AG10803 (cell line): ENCODE measurements around the gene CLIP4.

ENCODE experiments used
- DNase-seq: peaks from one replicate; pipeline ENCODE4 v3.0.0; 2010; ENCODE audit warnings: low read depth
- H3K4me3 ChIP-seq: 2 replicates; pipeline ENCODE4 v1.5.1; 2011; ENCODE audit warnings: mild to moderate bottlenecking, low read length, control low read depth
- CTCF ChIP-seq: conservative IDR thresholded peaks from 2 replicates; pipeline ENCODE4 v1.5.1; 2011; ENCODE audit warnings: mild to moderate bottlenecking, low read length, control low read depth, inconsistent platforms

CLIP4 gene

DNA sequence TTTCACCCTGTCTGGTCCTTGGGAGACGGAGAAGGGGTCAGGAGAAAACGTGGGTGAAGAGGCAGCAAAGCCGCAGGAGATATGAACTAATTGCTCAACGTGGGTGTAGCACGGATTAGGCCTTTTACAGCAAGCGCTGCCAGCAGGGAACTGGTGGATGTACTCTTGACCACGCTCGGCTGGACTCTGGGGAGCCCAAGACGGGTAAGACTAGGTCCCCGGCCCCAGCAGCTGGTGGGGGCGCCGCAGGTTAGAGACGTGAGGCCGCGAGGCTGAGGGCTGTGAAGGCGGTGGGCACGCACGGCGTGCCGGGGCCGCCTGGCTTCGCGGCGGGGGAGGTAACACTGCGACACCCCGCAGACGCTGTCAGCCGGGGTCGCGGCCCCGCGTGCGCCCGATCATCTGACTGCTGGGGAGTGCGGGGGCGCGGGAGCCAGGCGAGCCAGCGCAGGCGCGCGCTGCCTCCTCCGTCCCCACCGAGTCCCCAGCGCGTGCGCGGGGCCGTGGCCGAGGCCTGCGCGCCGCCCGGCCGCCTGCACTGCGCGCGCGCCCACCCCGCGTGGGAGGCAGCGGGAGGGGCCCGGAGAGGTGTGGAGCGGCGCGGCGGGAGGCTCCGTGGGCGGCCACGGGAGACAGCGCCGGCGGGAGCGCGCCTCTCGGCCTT, at the start of gene CLIP4:
TSS of gene CLIP4 (plus strand) at position 470 of the 664 bp plus-strand sequence. CDS start 5,974 bp downstream, outside the sequence.
- DNase-seq = peak; percentile 59
- peak within 1 kb of the TSS; percentile 83 for H3K4me3 ChIP-seq
- no peak for TF ChIP-seq CTCF

DNA sequence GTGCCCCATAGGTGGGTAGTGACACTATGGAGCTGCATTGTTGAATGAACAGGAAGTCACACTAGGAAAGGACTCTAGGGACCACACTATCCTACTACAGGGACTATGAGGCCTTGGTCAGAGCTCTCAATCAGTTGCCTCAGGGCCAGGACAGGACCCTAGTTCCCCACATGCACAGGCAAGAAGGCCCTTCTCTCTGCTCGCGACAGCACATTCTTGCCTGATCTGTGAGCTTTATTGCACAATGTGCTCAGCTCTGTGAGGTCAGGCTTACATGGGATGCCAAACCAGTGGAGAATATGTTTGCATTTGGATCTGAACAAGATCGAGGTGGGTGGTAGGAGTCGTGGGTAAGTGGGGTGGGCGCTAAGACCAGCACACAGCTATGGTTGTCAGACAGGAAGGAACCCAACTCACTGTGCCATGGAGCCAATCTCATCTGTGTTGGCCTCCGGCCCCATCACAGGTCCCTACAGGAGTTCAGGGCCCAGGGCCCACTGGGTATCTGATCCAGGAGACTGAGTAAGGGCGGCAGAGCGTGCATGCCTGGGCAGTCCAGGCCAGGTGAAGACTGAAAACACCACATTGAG, 48.8 kb upstream of the CLIP4 start:
- H3K4me3 ChIP-seq = no peak overlapping the region
- DNase-seq = peak; percentile 61
- no peak for TF ChIP-seq CTCF

DNA sequence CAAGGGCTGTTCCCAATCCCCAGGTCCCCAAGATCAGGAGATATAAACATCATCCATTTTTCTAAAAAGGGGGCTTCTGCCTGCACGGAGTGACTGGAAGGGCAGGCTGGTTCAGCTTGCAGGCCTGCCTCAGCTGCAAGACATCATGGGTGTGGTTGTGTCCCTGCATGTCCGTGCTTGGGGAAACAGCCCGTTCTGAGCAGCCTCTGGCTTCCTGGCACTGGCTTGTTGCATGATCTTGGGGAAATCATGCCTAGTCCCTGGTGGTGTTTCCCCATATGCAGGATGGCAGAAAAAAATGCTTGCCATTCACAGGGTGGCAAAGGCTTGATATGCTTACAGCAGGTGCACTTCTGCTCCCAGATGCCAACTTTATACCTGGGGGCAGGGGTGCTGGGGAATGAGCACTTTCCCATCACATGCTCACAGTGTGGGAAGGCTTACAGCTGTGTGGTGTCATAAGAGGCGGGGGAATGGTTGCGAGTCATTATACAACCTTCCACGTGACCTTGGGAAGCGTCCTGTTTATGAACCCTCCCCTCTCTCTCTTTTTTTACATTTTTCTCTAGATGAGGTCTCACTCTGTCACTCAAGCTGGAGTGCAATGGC, 48.1 kb upstream of the CLIP4 start:
- DNase-seq = no peak
- no peak for TF ChIP-seq CTCF
- H3K4me3 ChIP-seq = no peak overlapping the region

GRCh38 chr2:29068513-29068912, 46.7 kb upstream of the CLIP4 start:
- no peak overlapping the region for H3K4me3 ChIP-seq
- no peak for DNase-seq
- TF ChIP-seq CTCF = no peak

GRCh38 chr2:29070526-29070925, 44.7 kb upstream of the CLIP4 start:
- TF ChIP-seq CTCF = no peak

DNA sequence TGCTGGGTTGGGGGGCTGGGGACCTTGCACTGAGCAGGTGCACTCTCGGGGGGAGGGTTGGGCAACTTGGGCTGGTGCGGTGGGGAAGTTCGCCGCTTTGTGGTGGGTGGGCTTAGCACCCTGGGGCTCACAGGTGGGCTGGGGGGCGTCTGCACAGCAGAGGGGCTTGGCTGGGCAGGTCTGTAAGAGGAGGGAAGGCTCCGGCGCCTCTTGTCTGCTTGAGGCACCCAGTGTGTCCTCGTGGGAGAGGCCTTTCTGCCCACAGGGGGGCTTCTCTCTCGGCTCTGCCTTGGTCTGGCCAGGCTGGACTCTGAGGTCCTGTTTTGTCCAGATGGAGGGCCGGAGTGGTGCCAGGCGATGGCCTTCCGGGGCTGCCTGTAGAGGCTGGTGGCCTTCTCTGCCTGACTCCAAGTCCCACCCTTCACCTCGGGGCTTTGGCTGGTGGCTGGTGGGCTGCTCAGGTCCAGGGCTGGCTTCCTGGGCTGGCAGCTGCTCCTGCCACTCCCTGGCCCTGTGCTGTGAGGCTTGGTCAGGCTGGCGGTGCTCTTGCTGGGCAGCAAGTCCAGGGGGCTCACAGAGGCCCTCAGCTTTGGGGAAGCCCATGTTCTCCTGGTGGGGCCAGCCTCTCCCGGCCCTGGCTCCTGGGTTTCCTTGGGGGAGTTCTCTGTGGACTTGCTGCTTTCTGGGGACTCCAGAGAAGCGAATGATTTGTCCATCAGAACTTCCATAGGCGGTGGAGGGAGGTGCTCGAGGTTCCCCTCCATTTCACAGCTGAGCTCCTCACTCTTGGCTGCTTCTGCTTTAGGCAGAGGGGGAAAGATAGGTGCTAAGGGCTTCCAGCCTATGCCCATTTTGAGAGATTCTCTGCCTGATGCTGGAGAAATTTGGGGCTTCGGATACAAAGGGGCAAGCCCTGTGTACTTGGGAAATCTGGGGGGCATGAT, 43.9 kb upstream of the CLIP4 start:
- DNase-seq = no peak

More at GRCh38 chr2:29070526-29070925, 44.7 kb upstream of the CLIP4 start:
- no peak overlapping the region for H3K4me3 ChIP-seq
- DNase-seq = no peak

More for the DNA sequence above, 43.9 kb upstream of the CLIP4 start:
- H3K4me3 ChIP-seq = no peak overlapping the region
- no peak for TF ChIP-seq CTCF
